K562 (cell line): ENCODE data around the gene GNAT1. TPM values are rescaled to one million over a fixed set of nuclear protein-coding genes. Genes with fewer than 3 reads are reported as not detected.

ENCODE experiments used
- BHLHE40 ChIP-seq: IDR thresholded peaks from 2 replicates; pipeline ENCODE4 v1.6.1; 2011; ENCODE audit warnings: low read length, improper control_type of control experiment
- CBX3 ChIP-seq, 2 experiments: IDR thresholded peaks; 1 replicate in 1 of 2; 2 replicates in 1 of 2; pipeline ENCODE4 v1.6.1; 2012; ENCODE audit warnings: inconsistent platforms in 2 of 2, low read length in 2 of 2, borderline replicate concordance in 1 of 2, control low read depth in 1 of 2
- CHD4 ChIP-seq: fragments of 200-600 bp; sonication (generic); IDR thresholded peaks from 3 replicates; pipeline ENCODE4 v1.6.1; 2012; ENCODE audit warnings: low read depth, mild to moderate bottlenecking, mixed read lengths, low read length, inconsistent platforms; ENCODE audit not compliant: insufficient read depth, insufficient replicate concordance, poor library complexity, severe bottlenecking
- FOSL1 ChIP-seq: fragments of 200-800 bp; sonication (Bioruptor generic); conservative IDR thresholded peaks from 2 replicates; pipeline ENCODE4 v1.6.1; 2016; ENCODE audit warnings: missing genetic modification characterization, missing compliant biosample characterization
- HCFC1 ChIP-seq: IDR thresholded peaks from 2 replicates; pipeline ENCODE4 v1.6.1; 2012; ENCODE audit warnings: low read depth, low read length, improper control_type of control experiment
- JUND ChIP-seq, 2 experiments: IDR thresholded peaks; 2 replicates in 1 of 2; 3 replicates in 1 of 2; pipeline ENCODE4 v1.6.1; 2011; ENCODE audit warnings: borderline replicate concordance in 2 of 2, low read depth in 2 of 2, low read length in 2 of 2, improper control_type of control experiment in 1 of 2, missing biosample characterization in 1 of 2, missing genetic modification characterization in 1 of 2, missing genetic modification reagents in 1 of 2
- KDM4B ChIP-seq, 2 experiments: fragments of 450-650 bp in 1 of 2; sonication (generic) in 1 of 2; IDR thresholded peaks; 2 replicates each; pipeline ENCODE4 v1.6.1; 2016 to 2017; ENCODE audit warnings: borderline replicate concordance in 2 of 2, antibody characterized with exemption in 1 of 2, low read depth in 1 of 2, mild to moderate bottlenecking in 1 of 2
- L3MBTL2 ChIP-seq: fragments of 450-650 bp; IDR thresholded peaks from 2 replicates; pipeline ENCODE4 v1.6.1; 2016; ENCODE audit warnings: mild to moderate bottlenecking, moderate library complexity
- MNT ChIP-seq, 2 experiments: fragments of 450-650 bp; conservative IDR thresholded peaks; 2 replicates each; pipeline ENCODE4 v1.6.1; 2017; ENCODE audit warnings: mild to moderate bottlenecking in 2 of 2, moderate library complexity in 2 of 2
- NR2C2 ChIP-seq, 2 experiments: fragments of 200-800 bp in 1 of 2; sonication (Bioruptor generic) in 1 of 2; sonication (generic) in 1 of 2; formaldehyde crosslinking in 1 of 2; IDR thresholded peaks; 2 replicates each; pipeline versions ENCODE4 v1.6.1 to v1.8.0; 2016 to 2022; ENCODE audit warnings: mild to moderate bottlenecking in 1 of 2, missing compliant biosample characterization in 1 of 2, missing genetic modification characterization in 1 of 2, missing genetic modification reagents in 1 of 2
- NRF1 ChIP-seq, 2 experiments: fragments of 450-650 bp; IDR thresholded peaks in 1 of 2; conservative IDR thresholded peaks in 1 of 2; 2 replicates each; pipeline ENCODE4 v1.6.1; 2014; ENCODE audit warnings: mild to moderate bottlenecking in 2 of 2
- POLR2G ChIP-seq: fragments of 200-400 bp; formaldehyde crosslinking; IDR thresholded peaks from 2 replicates; pipeline ENCODE4 v1.6.1; 2017; ENCODE audit warnings: low read depth, mild to moderate bottlenecking, antibody characterized with exemption, low read length, moderate library complexity
- PURB ChIP-seq: sonication (generic); formaldehyde crosslinking; IDR thresholded peaks from 2 replicates; pipeline ENCODE4 v1.9.0; 2021; ENCODE audit warnings: low read depth, mild to moderate bottlenecking, missing genetic modification reagents
- RBFOX2 ChIP-seq: fragments of 200-400 bp; formaldehyde crosslinking; IDR thresholded peaks from 2 replicates; pipeline ENCODE4 v1.6.1; 2017; ENCODE audit warnings: low read depth, mild to moderate bottlenecking, low read length, moderate library complexity
- SIX5 ChIP-seq, 2 experiments: IDR thresholded peaks; 2 replicates each; pipeline ENCODE4 v1.6.1; 2011; ENCODE audit warnings: low read length in 2 of 2, borderline replicate concordance in 1 of 2, low read depth in 1 of 2, mild to moderate bottlenecking in 1 of 2, moderate library complexity in 1 of 2; ENCODE audit not compliant: insufficient read depth in 1 of 2
- SPI1 ChIP-seq: IDR thresholded peaks from 2 replicates; pipeline ENCODE4 v1.6.1; 2011; ENCODE audit warnings: low read depth, low read length, control low read depth, borderline replicate concordance
- VEZF1 ChIP-seq: fragments of 200-800 bp; sonication (Bioruptor generic); IDR thresholded peaks from 2 replicates; pipeline ENCODE4 v1.6.1; 2017; ENCODE audit warnings: missing genetic modification characterization, missing compliant biosample characterization
- ZNF12 ChIP-seq: sonication (generic); formaldehyde crosslinking; IDR thresholded peaks from 2 replicates; pipeline ENCODE4 v1.4.0; 2020; ENCODE audit warnings: mild to moderate bottlenecking, missing genetic modification reagents
- ZNF124 ChIP-seq: sonication (generic); formaldehyde crosslinking; IDR thresholded peaks from 2 replicates; pipeline ENCODE4 v1.8.1; 2022; ENCODE audit warnings: missing genetic modification reagents
- polyA plus RNA-seq, 8 experiments: library from polyadenylated mRNA; depleted of rRNA in 4 of 8; stranded (reverse) in 5 of 8; unstranded in 3 of 8; fragments of >200 nt; fragmentation: Nextera tagmentation in 2 of 8; fragmentation: Illumina TruSeq in 1 of 8; extraction: Ambion mirVana in 2 of 8; extraction: Trizol in 1 of 8; gene quantifications; 2 replicates each; pipeline versions ENCODE4 v1.2.1 to v1.2.3, GENCODE V29; 2011 to 2014; ENCODE audit warnings: inconsistent platforms in 1 of 8, missing spikeins in 1 of 8
- total RNA-seq, 7 experiments: library from RNA; depleted of rRNA in 6 of 7; stranded (reverse); fragments of >200 nt in 6 of 7; fragmentation: Illumina TruSeq in 2 of 7; extraction: Trizol in 2 of 7; gene quantifications; 2 replicates each; pipeline versions ENCODE4 v1.2.1 to v1.2.3, GENCODE V29; 2011 to 2021; ENCODE audit warnings: low replicate concordance in 1 of 7

GNAT1 gene
- total and polyA plus RNA-seq, 9 of the 15 experiments (the other 6 are each of a cell fraction or from before 2014, with no cell fraction given) = not detected

GRCh38 chr3:50246517-50246954 lies 55.1 kb downstream of the GNAT1 start (continued):
- TF ChIP-seq SIX5 (IDR thresholded peaks at IDR 0.05; ENCODE audit: borderline replicate concordance in 1 of 2, insufficient read depth in 1 of 2, low read depth in 1 of 2, low read length in 2 of 2) (no peak), L3MBTL2 (no peak), KDM4B (IDR thresholded peaks at IDR 0.05; ENCODE audit: borderline replicate concordance in 2 of 2, low read depth in 1 of 2) (0 out of 4 replicates have a peak, but pooled peaks of 1 of the 2 experiments have one; percentile 3), ZNF12 (no peak), MNT (conservative IDR thresholded peaks at IDR 0.05) (peak in 1 of 2 experiments; percentile 60; a peak in 1 of 4 replicates), VEZF1 (CRISPR knock-in tag) (no peak), NRF1 (conservative IDR thresholded peaks at IDR 0.05 in 1 of 2, IDR thresholded peaks at IDR 0.05 in 1 of 2) (0 out of 4 replicates have a peak, but pooled peaks of 1 of the 2 experiments have one; percentile 34), FOSL1 (tag) (no peak), JUND (IDR thresholded peaks at IDR 0.05; ENCODE audit: borderline replicate concordance, low read depth, low read length) (0 out of 2 replicates have a peak, but pooled peaks have one; percentile 34), JUND (tag; IDR thresholded peaks at IDR 0.05; ENCODE audit: borderline replicate concordance, low read depth, low read length) (no peak), CHD4 (no peak), NR2C2 (CRISPR knock-in tag; IDR thresholded peaks at IDR 0.05) (no peak), NR2C2 (tag; IDR thresholded peaks at IDR 0.05) (peak; percentile 79; the same call in 1 of the 2 replicates), ZNF124 (no peak), BHLHE40 (no peak), RBFOX2 (peak; percentile 54; the same call in 1 of the 2 replicates), POLR2G (peak; percentile 42; the same call in 1 of the 2 replicates), HCFC1 (no peak; the same call in 1 of the 2 replicates), CBX3 (IDR thresholded peaks at IDR 0.05; ENCODE audit: borderline replicate concordance in 1 of 2, low read length in 2 of 2) (no peak), PURB (CRISPR knock-in tag) (no peak), SPI1 (peak; percentile 51)
